OCI-LY1 (cell line): ENCODE measurements around the gene CDKL4.

Experiments
- H2AFZ ChIP-seq: fragments of 200-600 bp; sonication (generic), shearing (Covaris generic); 2 replicates; pipeline ENCODE4 v1.6.0; 2014; ENCODE audit warnings: antibody characterized with exemption, mild to moderate bottlenecking, low read length
- H3F3A ChIP-seq: fragments of 200-600 bp; sonication (generic), shearing (Covaris generic); 2 replicates; pipeline ENCODE4 v1.6.0; 2014; ENCODE audit warnings: mild to moderate bottlenecking, antibody characterized with exemption, low read length, moderate library complexity; ENCODE audit not compliant: insufficient read depth
- H3K27ac ChIP-seq: fragments of 200-600 bp; sonication (generic); 2 replicates; pipeline ENCODE4 v1.5.1; 2014; ENCODE audit warnings: low read length, mixed run types, mild to moderate bottlenecking, low read depth; ENCODE audit not compliant: poor library complexity, severe bottlenecking
- H3K27me3 ChIP-seq: fragments of 200-600 bp; sonication (generic); 2 replicates; pipeline ENCODE4 v1.6.0; 2014; ENCODE audit warnings: antibody characterized with exemption, mild to moderate bottlenecking, low read length, moderate library complexity; ENCODE audit not compliant: insufficient read depth
- H3K36me3 ChIP-seq: fragments of 200-600 bp; sonication (generic); 2 replicates; pipeline ENCODE4 v1.6.1; 2014; ENCODE audit warnings: mild to moderate bottlenecking, antibody characterized with exemption, low read length, moderate library complexity, mixed read lengths; ENCODE audit not compliant: insufficient read depth
- H3K4me1 ChIP-seq: fragments of 200-600 bp; sonication (generic); 2 replicates; pipeline ENCODE4 v1.5.1; 2014; ENCODE audit warnings: mild to moderate bottlenecking, low read length, moderate library complexity; ENCODE audit not compliant: insufficient read depth, severe bottlenecking
- H3K4me2 ChIP-seq: fragments of 200-600 bp; sonication (generic), shearing (Covaris generic); 2 replicates; pipeline ENCODE4 v1.6.1; 2014; ENCODE audit warnings: low read length
- H3K4me3 ChIP-seq: fragments of 200-600 bp; sonication (generic); 2 replicates; pipeline ENCODE4 v1.5.1; 2014; ENCODE audit warnings: low read length, low read depth, mild to moderate bottlenecking, mixed read lengths; ENCODE audit not compliant: poor library complexity, severe bottlenecking
- H3K79me2 ChIP-seq: fragments of 200-600 bp; shearing (Covaris generic); 2 replicates; pipeline ENCODE4 v1.6.1; 2016; ENCODE audit warnings: mixed run types, low read length, mixed read lengths; ENCODE audit not compliant: insufficient read depth
- H3K9ac ChIP-seq: fragments of 200-600 bp; sonication (generic), shearing (Covaris generic); 2 replicates; pipeline ENCODE4 v1.6.1; 2014; ENCODE audit warnings: mild to moderate bottlenecking, low read length, mixed read lengths
- H3K9me2 ChIP-seq: fragments of 200-600 bp; sonication (generic), shearing (Covaris generic); 2 replicates; pipeline ENCODE4 v1.6.1; 2014; ENCODE audit warnings: low read depth, mild to moderate bottlenecking, low read length, mixed read lengths
- H3K9me3 ChIP-seq: fragments of 200-600 bp; shearing (Covaris generic); 2 replicates; pipeline ENCODE4 v1.6.1; 2014; ENCODE audit warnings: low read length, mixed read lengths
- H4K20me1 ChIP-seq: fragments of 200-600 bp; sonication (generic), shearing (Covaris generic); 2 replicates; pipeline ENCODE4 v1.6.0; 2016; ENCODE audit warnings: mild to moderate bottlenecking, low read length; ENCODE audit not compliant: insufficient read depth
- EZH2 ChIP-seq: fragments of 200-600 bp; sonication (generic), shearing (Covaris generic); IDR thresholded peaks from 2 replicates; pipeline ENCODE4 v1.8.0; 2017; ENCODE audit warnings: borderline replicate concordance, mixed run types, mild to moderate bottlenecking, antibody characterized with exemption, low read length, moderate library complexity, mixed read lengths
- TF ChIP-seq, protein P1 (sequence below): fragments of 200-600 bp; sonication (generic), shearing (Covaris generic); IDR thresholded peaks from 2 replicates; pipeline ENCODE4 v1.5.1; 2017; ENCODE audit warnings: mild to moderate bottlenecking, antibody characterized with exemption, low read length, moderate library complexity, mixed read lengths

The CDKL4 gene

GRCh38 chr2:39243469-39244123 lies at the start of gene CDKL4:
Gene CDKL4 (minus strand): TSS chr2:39243970.
- no peaks in the 10 kb centered on the region for H3K27me3 ChIP-seq
- peak within 1 kb of the TSS; percentile 72 for H3K4me2 ChIP-seq
- H3K36me3 ChIP-seq = no peaks in the 10 kb centered on the region
- H3K9me3 ChIP-seq = no peaks in the 10 kb centered on the region
- no peaks in the 10 kb centered on the region for H3K9me2 ChIP-seq
- peak within 1 kb of the TSS; percentile 63 for H3K4me3 ChIP-seq
- H4K20me1 ChIP-seq = no peaks in the 10 kb centered on the region
- peak within 1 kb of the TSS; percentile 65 for H3K9ac ChIP-seq
- H3F3A ChIP-seq = no peaks in the 10 kb centered on the region
- no peaks in the 10 kb centered on the region for H3K79me2 ChIP-seq
- peaks cover 48% of the 10 kb centered on the region for H3K4me1 ChIP-seq
- TF ChIP-seq EZH2 = no peak
- TF ChIP-seq, protein P1, sequence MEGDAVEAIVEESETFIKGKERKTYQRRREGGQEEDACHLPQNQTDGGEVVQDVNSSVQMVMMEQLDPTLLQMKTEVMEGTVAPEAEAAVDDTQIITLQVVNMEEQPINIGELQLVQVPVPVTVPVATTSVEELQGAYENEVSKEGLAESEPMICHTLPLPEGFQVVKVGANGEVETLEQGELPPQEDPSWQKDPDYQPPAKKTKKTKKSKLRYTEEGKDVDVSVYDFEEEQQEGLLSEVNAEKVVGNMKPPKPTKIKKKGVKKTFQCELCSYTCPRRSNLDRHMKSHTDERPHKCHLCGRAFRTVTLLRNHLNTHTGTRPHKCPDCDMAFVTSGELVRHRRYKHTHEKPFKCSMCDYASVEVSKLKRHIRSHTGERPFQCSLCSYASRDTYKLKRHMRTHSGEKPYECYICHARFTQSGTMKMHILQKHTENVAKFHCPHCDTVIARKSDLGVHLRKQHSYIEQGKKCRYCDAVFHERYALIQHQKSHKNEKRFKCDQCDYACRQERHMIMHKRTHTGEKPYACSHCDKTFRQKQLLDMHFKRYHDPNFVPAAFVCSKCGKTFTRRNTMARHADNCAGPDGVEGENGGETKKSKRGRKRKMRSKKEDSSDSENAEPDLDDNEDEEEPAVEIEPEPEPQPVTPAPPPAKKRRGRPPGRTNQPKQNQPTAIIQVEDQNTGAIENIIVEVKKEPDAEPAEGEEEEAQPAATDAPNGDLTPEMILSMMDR = no peak
- peak within 1 kb of the TSS; percentile 81 for H3K27ac ChIP-seq
- H2AFZ ChIP-seq = no peak within 1 kb of the TSS

DNA sequence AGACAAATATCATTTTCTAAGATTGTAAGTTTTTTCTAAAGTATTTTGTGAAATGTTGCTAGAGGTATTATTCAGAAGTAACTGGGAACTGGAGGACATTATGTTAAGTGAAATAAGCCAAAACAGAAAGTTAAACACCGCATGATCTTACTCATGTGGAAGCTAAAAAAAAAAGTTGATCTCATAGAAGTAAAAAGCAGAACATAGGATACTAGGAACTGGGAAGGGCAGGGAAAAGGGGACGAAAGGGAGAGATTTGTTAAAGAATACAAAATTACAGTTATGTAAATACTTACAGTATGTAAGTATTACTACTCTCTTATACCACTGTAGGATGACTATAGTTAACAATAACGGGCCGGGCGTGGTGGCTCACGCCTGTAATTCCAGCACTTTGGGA lies 46.7 kb upstream of the CDKL4 start:
- no peaks in the 10 kb centered on the region for H3K9me3 ChIP-seq
- H2AFZ ChIP-seq = no peak overlapping the region
- H3K27ac ChIP-seq = no peak overlapping the region
- H3K9ac ChIP-seq = no peak overlapping the region
- H3K36me3 ChIP-seq = peaks cover 26% of the 10 kb centered on the region
- no peaks in the 10 kb centered on the region for H3K79me2 ChIP-seq
- H3K4me3 ChIP-seq = no peak overlapping the region
- no peak for TF ChIP-seq EZH2
- TF ChIP-seq, protein P1 = no peak
- H3K4me1 ChIP-seq = peaks cover 12% of the 10 kb centered on the region
- H3K27me3 ChIP-seq = no peaks in the 10 kb centered on the region
- H3K9me2 ChIP-seq = no peaks in the 10 kb centered on the region
- no peak overlapping the region for H3K4me2 ChIP-seq
- no peaks in the 10 kb centered on the region for H3F3A ChIP-seq
- H4K20me1 ChIP-seq = no peaks in the 10 kb centered on the region

DNA sequence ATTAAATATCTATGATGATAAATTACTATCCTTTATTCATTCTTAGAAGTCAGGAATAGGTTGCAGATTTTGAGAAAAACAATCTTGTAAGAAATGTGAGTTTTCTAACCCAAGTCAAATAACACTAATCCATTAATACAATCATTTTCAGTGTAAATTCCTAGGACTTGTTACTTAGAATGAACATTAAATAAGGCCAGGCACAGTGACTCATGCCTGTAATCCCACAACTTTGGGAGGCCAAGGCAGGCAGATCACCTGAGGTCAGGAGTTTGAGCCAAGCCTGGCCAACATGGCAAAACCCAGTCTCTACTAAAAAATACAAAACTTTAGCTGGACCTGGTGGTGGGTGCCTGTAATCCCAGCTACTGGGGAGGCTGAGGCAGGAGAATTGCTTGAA lies 45.8 kb upstream of the CDKL4 start:
- Histone ChIP-seq H3K27ac (no peak overlapping the region), H3K9ac (no peak overlapping the region), H4K20me1 (no peaks in the 10 kb centered on the region), H3K36me3 (peaks cover 26% of the 10 kb centered on the region), H3K27me3 (no peaks in the 10 kb centered on the region), H3K9me3 (no peaks in the 10 kb centered on the region), H3K4me1 (peaks cover 12% of the 10 kb centered on the region), H3F3A (no peaks in the 10 kb centered on the region), H3K4me3 (no peak overlapping the region), H3K79me2 (no peaks in the 10 kb centered on the region), H3K9me2 (no peaks in the 10 kb centered on the region), H2AFZ (no peak overlapping the region), H3K4me2 (no peak overlapping the region)
- TF ChIP-seq, protein P1 = no peak
- no peak for TF ChIP-seq EZH2
